ENCODE data around the gene ZSWIM6.

The ZSWIM6 gene

DNA sequence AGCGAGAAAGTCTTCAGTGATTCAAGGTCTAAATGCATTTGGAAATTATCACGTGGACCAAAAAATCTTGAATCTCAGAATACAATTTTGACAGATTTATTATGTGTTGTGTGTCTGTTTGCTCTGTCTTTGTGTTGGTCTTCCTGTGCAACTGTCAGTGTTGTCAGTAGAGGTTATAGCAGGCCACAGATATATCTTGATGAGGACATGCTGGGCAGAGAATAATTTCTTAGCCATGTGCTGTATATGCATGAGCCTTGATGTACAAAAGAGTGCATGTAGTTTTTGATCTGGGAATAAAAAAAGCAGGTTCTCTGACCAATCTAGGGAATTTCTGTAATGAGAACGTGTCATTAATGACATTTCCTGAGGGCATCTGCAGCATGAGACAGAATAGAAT, 57.6 kb downstream of the ZSWIM6 start:
- no peaks in the 10 kb centered on the region for H4K20me1 ChIP-seq (ENCODE audit: insufficient read depth, low read length)
- no peaks in the 10 kb centered on the region for H3K79me2 ChIP-seq (ENCODE audit: insufficient read depth, low read length)
- H2AFZ ChIP-seq (ENCODE audit: low read length), result no peak overlapping the region

DNA sequence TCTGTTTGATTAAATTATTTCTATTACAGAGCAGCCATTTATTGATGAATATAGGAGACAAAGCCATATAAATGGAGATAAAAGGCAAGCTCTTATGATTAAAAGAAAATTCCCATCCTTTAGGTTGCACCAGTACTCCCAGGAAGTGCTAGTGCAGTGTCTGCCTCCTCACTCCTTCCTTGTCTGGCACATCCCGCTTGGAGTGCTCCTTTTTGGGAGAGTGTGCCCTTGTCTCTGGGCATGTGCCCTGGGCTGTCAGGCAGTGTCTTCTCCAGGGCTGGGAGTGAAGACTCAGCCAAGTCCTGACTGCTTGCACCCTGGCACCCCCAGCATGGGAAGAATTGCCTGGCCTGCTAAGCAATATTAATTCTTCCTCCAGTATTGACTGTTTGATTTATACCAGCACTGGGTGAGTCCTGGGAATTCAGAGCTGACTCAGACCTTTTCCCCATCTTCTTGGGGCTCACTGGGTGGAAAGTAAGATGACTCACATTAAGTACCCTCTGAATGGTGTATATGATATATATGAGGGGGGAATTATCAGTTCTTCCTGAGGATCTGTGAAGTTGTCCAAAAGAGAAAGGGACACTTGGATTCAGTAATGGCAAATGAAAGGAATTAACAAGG, 62.1 kb downstream of the ZSWIM6 start:
- Histone ChIP-seq H3K27ac (ENCODE audit: low read depth, low read length, poor library complexity, severe bottlenecking) (no peak overlapping the region), H3K9me2 (ENCODE audit: low read depth, low read length) (no peaks in the 10 kb centered on the region), H3K36me3 (ENCODE audit: insufficient read depth, low read length) (no peaks in the 10 kb centered on the region), H2AFZ (ENCODE audit: low read length) (no peak overlapping the region), H3K9ac (ENCODE audit: low read length) (no peak overlapping the region), H4K20me1 (ENCODE audit: insufficient read depth, low read length) (peaks cover 2% of the 10 kb centered on the region; the same call in 1 of the 2 replicates), H3K4me1 (ENCODE audit: insufficient read depth, low read length, severe bottlenecking) (no peaks in the 10 kb centered on the region), H3K79me2 (ENCODE audit: insufficient read depth, low read length) (no peaks in the 10 kb centered on the region), H3F3A (ENCODE audit: insufficient read depth, low read length) (no peaks in the 10 kb centered on the region), H3K4me2 (ENCODE audit: low read length) (no peak overlapping the region), H3K9me3 (ENCODE audit: low read length) (no peaks in the 10 kb centered on the region), H3K27me3 (ENCODE audit: insufficient read depth, low read length) (no peaks in the 10 kb centered on the region), H3K4me3 (ENCODE audit: low read depth, low read length, poor library complexity, severe bottlenecking) (no peak overlapping the region)
- TF ChIP-seq, protein P1, sequence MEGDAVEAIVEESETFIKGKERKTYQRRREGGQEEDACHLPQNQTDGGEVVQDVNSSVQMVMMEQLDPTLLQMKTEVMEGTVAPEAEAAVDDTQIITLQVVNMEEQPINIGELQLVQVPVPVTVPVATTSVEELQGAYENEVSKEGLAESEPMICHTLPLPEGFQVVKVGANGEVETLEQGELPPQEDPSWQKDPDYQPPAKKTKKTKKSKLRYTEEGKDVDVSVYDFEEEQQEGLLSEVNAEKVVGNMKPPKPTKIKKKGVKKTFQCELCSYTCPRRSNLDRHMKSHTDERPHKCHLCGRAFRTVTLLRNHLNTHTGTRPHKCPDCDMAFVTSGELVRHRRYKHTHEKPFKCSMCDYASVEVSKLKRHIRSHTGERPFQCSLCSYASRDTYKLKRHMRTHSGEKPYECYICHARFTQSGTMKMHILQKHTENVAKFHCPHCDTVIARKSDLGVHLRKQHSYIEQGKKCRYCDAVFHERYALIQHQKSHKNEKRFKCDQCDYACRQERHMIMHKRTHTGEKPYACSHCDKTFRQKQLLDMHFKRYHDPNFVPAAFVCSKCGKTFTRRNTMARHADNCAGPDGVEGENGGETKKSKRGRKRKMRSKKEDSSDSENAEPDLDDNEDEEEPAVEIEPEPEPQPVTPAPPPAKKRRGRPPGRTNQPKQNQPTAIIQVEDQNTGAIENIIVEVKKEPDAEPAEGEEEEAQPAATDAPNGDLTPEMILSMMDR (IDR thresholded peaks at IDR 0.05; ENCODE audit: low read length), result no peak
- no peak for TF ChIP-seq EZH2 (IDR thresholded peaks at IDR 0.05; ENCODE audit: borderline replicate concordance, low read length)

More for the DNA sequence above, 57.6 kb downstream of the ZSWIM6 start:
- Histone ChIP-seq H3K9me2 (ENCODE audit: low read depth, low read length) (no peaks in the 10 kb centered on the region), H3K4me1 (ENCODE audit: insufficient read depth, low read length, severe bottlenecking) (no peaks in the 10 kb centered on the region), H3K9me3 (ENCODE audit: low read length) (no peaks in the 10 kb centered on the region), H3K9ac (ENCODE audit: low read length) (no peak overlapping the region), H3K27ac (ENCODE audit: low read depth, low read length, poor library complexity, severe bottlenecking) (no peak overlapping the region), H3K4me2 (ENCODE audit: low read length) (no peak overlapping the region), H3K4me3 (ENCODE audit: low read depth, low read length, poor library complexity, severe bottlenecking) (no peak overlapping the region), H3F3A (ENCODE audit: insufficient read depth, low read length) (no peaks in the 10 kb centered on the region), H3K36me3 (ENCODE audit: insufficient read depth, low read length) (no peaks in the 10 kb centered on the region), H3K27me3 (ENCODE audit: insufficient read depth, low read length) (no peaks in the 10 kb centered on the region)
- TF ChIP-seq, protein P1 (IDR thresholded peaks at IDR 0.05; ENCODE audit: low read length), result no peak
- TF ChIP-seq EZH2 (IDR thresholded peaks at IDR 0.05; ENCODE audit: borderline replicate concordance, low read length), result no peak

DNA sequence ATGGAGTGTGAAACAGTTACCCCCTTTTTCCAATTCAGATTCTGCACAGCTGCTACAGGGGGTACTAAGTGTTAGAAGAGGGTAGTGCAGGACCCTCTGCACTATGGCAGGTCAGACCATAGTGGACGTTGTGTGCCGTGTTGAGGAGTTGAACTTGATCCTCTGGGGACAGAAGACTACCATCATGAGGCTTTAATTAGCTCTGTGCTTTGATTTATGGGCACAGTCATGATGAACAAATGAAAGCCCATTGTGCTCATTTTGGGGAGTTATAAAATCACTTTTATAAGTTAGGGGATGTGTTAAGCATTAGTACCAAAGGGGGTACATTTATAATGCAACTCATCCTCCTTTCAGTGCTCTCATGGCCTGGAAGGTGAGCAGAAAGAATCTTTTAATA, 62.7 kb downstream of the ZSWIM6 start:
- H3K27me3 ChIP-seq (ENCODE audit: insufficient read depth, low read length), result no peaks in the 10 kb centered on the region
- peaks cover 2% of the 10 kb centered on the region; the same call in 1 of the 2 replicates for H4K20me1 ChIP-seq (ENCODE audit: insufficient read depth, low read length)
- H3K9me3 ChIP-seq (ENCODE audit: low read length), result no peaks in the 10 kb centered on the region
- no peak overlapping the region for H2AFZ ChIP-seq (ENCODE audit: low read length)
- H3F3A ChIP-seq (ENCODE audit: insufficient read depth, low read length), result no peaks in the 10 kb centered on the region
- H3K9me2 ChIP-seq (ENCODE audit: low read depth, low read length), result no peaks in the 10 kb centered on the region
- no peak overlapping the region for H3K27ac ChIP-seq (ENCODE audit: low read depth, low read length, poor library complexity, severe bottlenecking)
- H3K4me2 ChIP-seq (ENCODE audit: low read length), result no peak overlapping the region
- no peaks in the 10 kb centered on the region for H3K4me1 ChIP-seq (ENCODE audit: insufficient read depth, low read length, severe bottlenecking)
- H3K79me2 ChIP-seq (ENCODE audit: insufficient read depth, low read length), result no peaks in the 10 kb centered on the region
- TF ChIP-seq, protein P1 (IDR thresholded peaks at IDR 0.05; ENCODE audit: low read length), result no peak
- TF ChIP-seq EZH2 (IDR thresholded peaks at IDR 0.05; ENCODE audit: borderline replicate concordance, low read length), result no peak
- no peak overlapping the region for H3K4me3 ChIP-seq (ENCODE audit: low read depth, low read length, poor library complexity, severe bottlenecking)
- no peaks in the 10 kb centered on the region for H3K36me3 ChIP-seq (ENCODE audit: insufficient read depth, low read length)
- no peak overlapping the region for H3K9ac ChIP-seq (ENCODE audit: low read length)
